Mesenchymal stem cell (in vitro differentiated cells and primary cell): ENCODE measurements around the gene SOX8.

Source experiments
- DNase-seq: peaks from one replicate; pipeline ENCODE4 v3.0.0-alpha.2; 2013
- H2AFZ ChIP-seq: one replicate; pipeline ENCODE4 v1.6.1; 2013; ENCODE audit warnings: low read depth, mild to moderate bottlenecking, control low read depth, inconsistent platforms, low read length, moderate library complexity
- H2AK5ac ChIP-seq: 2 replicates; pipeline ENCODE4 v1.6.1; 2013; ENCODE audit warnings: low read length, moderate library complexity, mild to moderate bottlenecking, inconsistent platforms; ENCODE audit not compliant: severe bottlenecking
- H2BK120ac ChIP-seq: one replicate; pipeline ENCODE4 v1.6.1; 2013; ENCODE audit warnings: low read depth, mild to moderate bottlenecking, inconsistent platforms, low read length, moderate library complexity
- H2BK12ac ChIP-seq, 2 experiments: one replicate each; pipeline ENCODE4 v1.6.1; 2013; ENCODE audit warnings: inconsistent platforms in 2 of 2, low read length in 2 of 2, mild to moderate bottlenecking in 2 of 2, moderate library complexity in 2 of 2, control low read depth in 1 of 2
- H2BK15ac ChIP-seq: one replicate; pipeline ENCODE4 v1.6.1; 2013; ENCODE audit warnings: mild to moderate bottlenecking, low read depth, inconsistent platforms; ENCODE audit not compliant: poor library complexity, severe bottlenecking
- H2BK5ac ChIP-seq: 2 replicates; pipeline ENCODE4 v1.6.1; 2013; ENCODE audit warnings: low read depth, mild to moderate bottlenecking, low read length, control low read depth, inconsistent platforms; ENCODE audit not compliant: poor library complexity, severe bottlenecking
- H3K14ac ChIP-seq, 2 experiments: one replicate each; pipeline ENCODE4 v1.6.1; 2013; ENCODE audit warnings: inconsistent platforms in 2 of 2, low read length in 2 of 2, control low read depth in 1 of 2, mild to moderate bottlenecking in 1 of 2, moderate library complexity in 1 of 2
- H3K18ac ChIP-seq, 2 experiments: one replicate each; pipeline ENCODE4 v1.6.1; 2013; ENCODE audit warnings: inconsistent platforms in 2 of 2, low read length in 2 of 2, control low read depth in 1 of 2, low read depth in 1 of 2, mild to moderate bottlenecking in 1 of 2
- H3K23ac ChIP-seq, 2 experiments: one replicate each; pipeline ENCODE4 v1.6.1; 2013; ENCODE audit warnings: inconsistent platforms in 2 of 2, low read length in 2 of 2, mild to moderate bottlenecking in 2 of 2, moderate library complexity in 2 of 2, control low read depth in 1 of 2
- H3K27ac ChIP-seq: 2 replicates; pipeline ENCODE4 v1.5.1; 2013; ENCODE audit warnings: mild to moderate bottlenecking, moderate library complexity, low read length, control low read depth, inconsistent platforms; ENCODE audit not compliant: poor library complexity, severe bottlenecking
- H3K27me3 ChIP-seq, 2 experiments: 2 replicates each; pipeline versions ENCODE4 v1.6.1 to v1.7.0; 2013; ENCODE audit warnings: low read length in 2 of 2, mild to moderate bottlenecking in 2 of 2, moderate library complexity in 2 of 2, control low read depth in 1 of 2, inconsistent platforms in 1 of 2; ENCODE audit not compliant: control insufficient read depth in 1 of 2, insufficient read depth in 1 of 2
- H3K36me3 ChIP-seq, 2 experiments: 2 replicates each; pipeline versions ENCODE4 v1.6.1 to v1.7.0; 2013; ENCODE audit warnings: low read length in 2 of 2, control low read depth in 1 of 2, inconsistent platforms in 1 of 2, low read depth in 1 of 2, mild to moderate bottlenecking in 1 of 2; ENCODE audit not compliant: insufficient read depth in 2 of 2, control insufficient read depth in 1 of 2
- H3K4ac ChIP-seq, 2 experiments: one replicate each; pipeline ENCODE4 v1.6.1; 2013; ENCODE audit warnings: inconsistent platforms in 2 of 2, low read length in 2 of 2, mild to moderate bottlenecking in 2 of 2, moderate library complexity in 2 of 2, control low read depth in 1 of 2, low read depth in 1 of 2
- H3K4me1 ChIP-seq: 2 replicates; pipeline ENCODE4 v1.6.1; 2013; ENCODE audit warnings: low read depth, low read length, control low read depth; ENCODE audit not compliant: control insufficient read depth, insufficient read depth
- H3K4me2 ChIP-seq: 2 replicates; pipeline ENCODE4 v1.6.1; 2013; ENCODE audit warnings: low read length, mild to moderate bottlenecking, inconsistent platforms; ENCODE audit not compliant: poor library complexity, severe bottlenecking
- H3K4me3 ChIP-seq, 2 experiments: 2 replicates each; pipeline versions ENCODE4 v1.5.1 to v1.7.0; 2013; ENCODE audit warnings: low read length in 2 of 2, mild to moderate bottlenecking in 2 of 2, control low read depth in 1 of 2, low read depth in 1 of 2; ENCODE audit not compliant: insufficient read depth in 1 of 2
- H3K79me1 ChIP-seq: replicated peaks from 2 replicates; pipeline ENCODE4 v1.6.1; 2013; ENCODE audit warnings: mild to moderate bottlenecking, control low read depth, low read length, inconsistent platforms; ENCODE audit not compliant: poor library complexity, severe bottlenecking
- H3K9ac ChIP-seq: 2 replicates; pipeline ENCODE4 v1.7.0; 2013; ENCODE audit warnings: mild to moderate bottlenecking, low read length, moderate library complexity
- H3K9me3 ChIP-seq: 2 replicates; pipeline ENCODE4 v1.7.0; 2013; ENCODE audit warnings: mild to moderate bottlenecking, low read length; ENCODE audit not compliant: control insufficient read depth
- H4K8ac ChIP-seq: one replicate; pipeline ENCODE4 v1.6.1; 2013; ENCODE audit warnings: inconsistent platforms, mild to moderate bottlenecking, low read length, moderate library complexity
- H4K91ac ChIP-seq: one replicate; pipeline ENCODE4 v1.6.1; 2013; ENCODE audit warnings: mild to moderate bottlenecking, low read length, inconsistent platforms
- WGBS: methylation state at CpG from one replicate; pipeline ENCODE4 v1.1.7; 2013; ENCODE audit warnings: mixed read lengths; 5-methylcytosine and 5-hydroxymethylcytosine counted together

Gene SOX8

DNA sequence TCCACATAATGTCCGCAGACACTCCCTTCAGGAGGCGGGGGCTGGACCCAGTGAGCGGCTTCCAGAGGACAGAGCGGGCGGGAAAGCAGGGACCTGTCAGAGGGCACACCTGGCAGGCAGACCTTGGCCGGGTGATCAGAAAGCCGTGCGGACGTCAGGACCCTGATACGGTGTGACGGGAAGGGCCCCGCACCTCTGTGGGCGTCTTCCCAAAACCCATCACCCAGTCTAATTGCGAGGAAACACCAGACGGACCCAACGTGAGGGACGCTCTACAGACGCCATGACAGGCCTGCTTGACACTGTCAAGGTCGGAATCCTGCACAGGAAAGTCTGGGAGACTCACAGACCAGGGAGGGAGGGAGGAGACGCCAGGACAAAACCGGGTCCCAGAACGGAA, 19.2 kb upstream of the SOX8 start:
- Histone ChIP-seq H3K27me3 (no peaks in the 10 kb centered on the region), H2BK12ac (no peak overlapping the region), H2AK5ac (no peak overlapping the region), H3K14ac (no peak overlapping the region), H3K4me2 (no peak overlapping the region), H3K27ac (no peak overlapping the region), H2BK120ac (no peak overlapping the region), H3K4me3 (no peak overlapping the region), H4K91ac (no peak overlapping the region), H2BK15ac (no peak overlapping the region), H3K4me1 (no peaks in the 10 kb centered on the region), H3K23ac (no peak overlapping the region), H2AFZ (no peak overlapping the region), H2BK5ac (no peak overlapping the region), H3K9ac (no peak overlapping the region), H3K79me1 (peaks cover 3% of the 10 kb centered on the region), H4K8ac (no peak overlapping the region), H3K36me3 (peaks cover 16% of the 10 kb centered on the region in 2 experiments), H3K9me3 (no peaks in the 10 kb centered on the region), H3K18ac (no peak overlapping the region), H3K4ac (no peak overlapping the region)
- 82% methylated on average over 16 of the region's 22 CpGs for WGBS
- DNase-seq: no peak

GRCh38 chr16:962901-963814, 18.4 kb upstream of the SOX8 start:
- Histone ChIP-seq H3K4me3 (no peak overlapping the region), H3K4me2 (no peak overlapping the region), H4K91ac (peak overlapping the region; percentile 27), H2BK12ac (no peak overlapping the region), H2AK5ac (no peak overlapping the region), H3K27me3 (no peaks in the 10 kb centered on the region), H2BK5ac (no peak overlapping the region), H3K4me1 (no peaks in the 10 kb centered on the region), H3K9me3 (no peaks in the 10 kb centered on the region), H2AFZ (no peak overlapping the region), H3K36me3 (peaks cover 21 to 22% of the 10 kb centered on the region in 2 experiments), H3K27ac (no peak overlapping the region), H2BK15ac (no peak overlapping the region), H3K14ac (no peak overlapping the region), H3K9ac (no peak overlapping the region), H3K79me1 (peaks cover 3% of the 10 kb centered on the region), H3K23ac (no peak overlapping the region), H3K18ac (no peak overlapping the region), H2BK120ac (no peak overlapping the region), H4K8ac (no peak overlapping the region), H3K4ac (no peak overlapping the region)
- DNase-seq: no peak
- WGBS: 89% methylated on average over 20 of the region's 23 CpGs

GRCh38 chr16:963913-964312, 17.7 kb upstream of the SOX8 start:
- H2BK15ac ChIP-seq: no peak overlapping the region
- DNase-seq: no peak
- no peak overlapping the region for H3K4me3 ChIP-seq
- H4K8ac ChIP-seq: peak overlapping the region; percentile 53
- no peak overlapping the region for H2BK120ac ChIP-seq
- H3K4ac ChIP-seq: no peak overlapping the region
- H2BK5ac ChIP-seq: no peak overlapping the region
- 90% methylated on average over 16 of the region's 17 CpGs for WGBS
- H3K23ac ChIP-seq: no peak overlapping the region
- H3K27me3 ChIP-seq: no peaks in the 10 kb centered on the region
- H2BK12ac ChIP-seq: no peak overlapping the region
- H3K27ac ChIP-seq: no peak overlapping the region
- H3K79me1 ChIP-seq: peaks cover 3% of the 10 kb centered on the region
- no peaks in the 10 kb centered on the region for H3K4me1 ChIP-seq
- no peak overlapping the region for H2AK5ac ChIP-seq
- no peak overlapping the region for H3K18ac ChIP-seq
- no peak overlapping the region for H3K14ac ChIP-seq
- H3K9ac ChIP-seq: no peak overlapping the region
- H3K9me3 ChIP-seq: no peaks in the 10 kb centered on the region
- no peak overlapping the region for H3K4me2 ChIP-seq
- no peak overlapping the region for H2AFZ ChIP-seq
- H3K36me3 ChIP-seq: peaks cover 21 to 22% of the 10 kb centered on the region in 2 experiments
- no peak overlapping the region for H4K91ac ChIP-seq

DNA sequence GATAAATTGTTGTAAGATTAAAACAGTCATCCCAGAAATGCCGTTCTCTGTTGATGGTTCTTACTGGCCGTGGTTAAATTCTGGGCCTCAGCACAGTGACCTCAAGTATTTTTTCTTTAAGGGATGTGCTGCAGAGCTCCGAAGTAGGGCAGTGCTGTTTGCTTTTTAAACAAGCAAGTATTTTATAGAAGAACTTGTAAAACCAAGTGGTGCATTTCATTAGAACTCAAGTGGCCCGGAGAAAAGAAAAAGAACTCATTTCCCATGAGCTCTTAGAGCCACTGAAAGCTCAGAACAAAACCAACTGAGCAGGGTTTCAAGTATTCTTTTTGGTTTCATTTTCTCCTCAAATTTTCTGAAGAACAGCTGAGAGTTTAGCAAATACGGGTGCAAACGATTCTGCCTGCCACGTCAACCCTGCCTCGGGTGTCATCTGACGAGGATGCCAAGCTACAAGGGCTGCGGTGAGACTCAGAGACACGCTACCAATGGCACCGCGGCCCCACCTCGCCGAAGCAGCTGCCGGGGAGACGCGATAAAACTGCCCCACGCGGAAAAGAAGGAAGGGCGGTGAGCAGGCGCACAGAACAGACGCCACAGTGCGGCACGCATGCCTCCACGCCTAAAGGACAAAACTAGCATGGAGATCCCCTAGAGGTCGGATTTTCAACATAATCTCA, 17.1 kb upstream of the SOX8 start:
- H2AFZ ChIP-seq: no peak overlapping the region
- H2AK5ac ChIP-seq: no peak overlapping the region
- no peak overlapping the region for H4K8ac ChIP-seq

More for the DNA sequence above, 17.1 kb upstream of the SOX8 start:
- Histone ChIP-seq H3K27me3 (no peaks in the 10 kb centered on the region), H2BK12ac (no peak overlapping the region), H2BK5ac (no peak overlapping the region), H3K23ac (no peak overlapping the region), H2BK120ac (no peak overlapping the region), H3K4me1 (peaks cover 2% of the 10 kb centered on the region), H2BK15ac (no peak overlapping the region), H4K91ac (no peak overlapping the region), H3K79me1 (peaks cover 5% of the 10 kb centered on the region), H3K27ac (no peak overlapping the region), H3K4me2 (no peak overlapping the region), H3K14ac (no peak overlapping the region), H3K9ac (no peak overlapping the region), H3K4me3 (no peak overlapping the region), H3K36me3 (peaks cover 21 to 22% of the 10 kb centered on the region in 2 experiments), H3K4ac (no peak overlapping the region), H3K18ac (no peak overlapping the region), H3K9me3 (no peaks in the 10 kb centered on the region)
- 81% methylated on average over 27 of the region's 27 CpGs for WGBS
- no peak for DNase-seq
